HG03135 (cell line): Measurements from ENCODE around the gene ZDHHC11B.
"Not testable (repeated sequence)": the region's sequence is repeated elsewhere in the genome, so short reads cannot be mapped to it uniquely, and the experiment has no call there.

Experiments used
- ATAC-seq: cut with Tn5 transposase; IDR thresholded peaks from one replicate; pipeline ENCODE4 v1.9.1; 2021; ENCODE audit warnings: mild to moderate bottlenecking, moderate library complexity; ENCODE audit not compliant: unreplicated experiment

Gene ZDHHC11B

DNA sequence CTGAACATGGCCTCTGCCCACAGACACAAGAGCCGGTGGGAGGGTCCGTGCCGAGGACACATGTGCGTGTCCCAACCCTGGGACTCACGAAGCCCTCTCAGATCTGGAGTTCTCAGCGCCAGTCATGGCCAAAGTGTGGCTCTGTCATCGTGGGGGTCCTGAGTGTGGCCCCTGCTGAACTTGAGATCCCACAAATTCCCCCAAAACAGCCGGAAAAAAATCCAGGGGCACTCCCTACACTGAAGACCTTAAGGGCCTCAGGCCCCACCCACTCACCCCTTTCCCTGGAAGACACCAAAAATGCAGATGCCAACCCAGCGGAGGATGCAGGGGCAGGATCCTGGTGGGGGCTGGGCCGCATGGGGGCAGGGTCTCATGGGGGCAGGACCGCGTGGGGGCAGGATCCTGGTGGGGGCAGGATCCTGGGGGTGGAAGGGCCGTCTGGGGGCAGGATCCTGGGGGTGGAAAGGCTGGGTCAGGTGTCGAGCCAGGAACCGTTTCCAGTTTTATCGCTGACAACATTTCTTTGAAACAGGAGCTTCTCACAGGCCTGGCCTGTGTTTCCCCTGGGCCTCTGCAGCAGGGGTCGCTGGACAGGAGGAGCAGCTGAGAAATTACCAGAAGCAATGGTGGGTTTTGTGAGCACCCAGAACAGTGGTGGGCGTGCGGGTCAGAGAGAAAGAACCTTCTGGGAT lies 13.3 kb downstream of the ZDHHC11B start:
- not testable (repeated sequence) for ATAC-seq

DNA sequence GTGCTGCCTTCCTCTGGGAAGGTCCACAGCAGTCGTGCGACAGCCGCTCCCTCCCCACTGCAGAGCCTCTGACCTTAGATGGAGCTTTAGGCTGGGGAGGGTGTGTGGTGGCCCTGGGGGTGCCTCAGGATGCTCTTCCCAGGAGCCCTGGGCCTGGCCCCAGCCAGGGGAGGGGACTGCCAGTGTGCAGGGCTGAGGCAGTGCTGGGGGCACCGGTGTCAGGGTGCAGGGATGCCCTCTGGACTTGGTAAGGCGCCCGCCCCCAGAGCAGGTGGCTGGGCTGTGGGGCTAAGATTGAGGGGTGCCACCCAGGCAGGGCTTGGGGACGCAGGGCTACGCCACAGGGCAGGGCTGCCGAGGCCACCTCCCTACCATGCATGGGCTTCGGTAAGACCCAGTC lies 13.9 kb downstream of the ZDHHC11B start:
- not testable (repeated sequence) for ATAC-seq

DNA sequence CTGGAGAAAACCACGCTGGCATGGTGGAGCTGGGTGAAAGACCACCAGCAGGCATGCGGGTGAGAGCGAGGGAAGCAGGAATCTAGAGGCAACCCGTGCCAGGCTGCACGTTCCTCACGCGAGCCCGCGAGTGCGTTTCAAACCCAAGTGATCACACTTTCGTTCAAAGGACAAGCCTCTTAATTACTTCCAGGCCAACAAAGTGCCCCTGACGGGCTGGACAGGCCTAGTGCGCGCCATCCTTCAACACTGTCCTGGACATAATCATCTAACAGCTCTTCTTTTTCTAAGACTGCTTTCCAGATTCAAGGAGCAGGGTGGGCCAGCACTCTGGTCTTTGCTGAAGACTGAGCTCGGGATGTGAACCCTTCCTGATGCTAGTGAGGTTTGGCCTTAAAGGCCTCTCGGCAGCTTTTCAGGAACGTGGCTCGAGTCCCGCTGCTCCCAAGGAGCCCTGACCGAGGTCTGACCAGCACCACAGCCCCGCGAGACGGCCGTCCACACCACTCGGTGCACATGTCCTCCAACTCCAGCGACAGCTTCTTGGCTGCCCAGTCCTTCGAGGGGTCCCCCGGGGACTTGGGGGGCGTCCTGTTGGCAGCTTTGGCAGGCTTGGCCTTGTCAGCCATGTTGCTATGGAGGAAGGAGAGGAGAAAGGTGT lies 14.9 kb downstream of the ZDHHC11B start:
- not testable (repeated sequence) for ATAC-seq

DNA sequence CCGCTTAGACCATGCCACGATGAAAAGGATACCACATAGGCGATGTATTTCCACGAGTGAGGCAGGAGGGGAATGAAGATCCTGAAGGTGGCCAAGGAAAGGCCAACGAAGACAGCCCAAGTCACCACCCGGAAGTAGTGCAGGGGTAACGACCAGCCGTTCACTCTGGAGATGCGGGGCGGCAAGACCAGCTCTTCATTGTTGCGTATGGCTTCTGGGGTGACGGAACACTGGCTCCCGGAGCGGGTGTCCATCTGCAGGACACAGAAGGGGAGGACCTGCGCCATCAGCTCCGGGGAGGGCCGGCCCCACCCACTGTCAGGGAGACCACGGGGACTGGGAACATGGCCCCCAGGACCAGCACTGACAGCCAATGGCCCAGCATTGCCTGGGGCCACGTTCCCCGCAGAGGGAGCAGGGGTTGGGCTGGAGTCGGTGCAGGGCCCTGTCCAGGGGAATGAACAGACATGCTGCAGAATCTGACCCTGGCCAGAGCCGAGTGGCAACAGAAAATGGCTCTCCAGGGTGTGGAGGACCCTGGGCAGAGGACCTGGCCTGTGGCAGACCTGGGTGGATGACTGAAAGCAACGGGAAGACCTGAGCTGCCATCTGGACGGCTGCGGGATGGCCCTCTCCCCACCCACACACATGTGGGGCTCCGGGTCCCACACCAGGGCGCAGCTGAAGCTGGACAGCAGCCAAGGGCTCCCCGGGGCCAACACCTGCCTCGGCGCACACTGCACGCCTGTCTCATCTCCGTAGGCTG lies 17.7 kb downstream of the ZDHHC11B start:
- no peak for ATAC-seq

GRCh38 chr5:765948-766631 lies 18.4 kb downstream of the ZDHHC11B start:
- no peak for ATAC-seq

DNA sequence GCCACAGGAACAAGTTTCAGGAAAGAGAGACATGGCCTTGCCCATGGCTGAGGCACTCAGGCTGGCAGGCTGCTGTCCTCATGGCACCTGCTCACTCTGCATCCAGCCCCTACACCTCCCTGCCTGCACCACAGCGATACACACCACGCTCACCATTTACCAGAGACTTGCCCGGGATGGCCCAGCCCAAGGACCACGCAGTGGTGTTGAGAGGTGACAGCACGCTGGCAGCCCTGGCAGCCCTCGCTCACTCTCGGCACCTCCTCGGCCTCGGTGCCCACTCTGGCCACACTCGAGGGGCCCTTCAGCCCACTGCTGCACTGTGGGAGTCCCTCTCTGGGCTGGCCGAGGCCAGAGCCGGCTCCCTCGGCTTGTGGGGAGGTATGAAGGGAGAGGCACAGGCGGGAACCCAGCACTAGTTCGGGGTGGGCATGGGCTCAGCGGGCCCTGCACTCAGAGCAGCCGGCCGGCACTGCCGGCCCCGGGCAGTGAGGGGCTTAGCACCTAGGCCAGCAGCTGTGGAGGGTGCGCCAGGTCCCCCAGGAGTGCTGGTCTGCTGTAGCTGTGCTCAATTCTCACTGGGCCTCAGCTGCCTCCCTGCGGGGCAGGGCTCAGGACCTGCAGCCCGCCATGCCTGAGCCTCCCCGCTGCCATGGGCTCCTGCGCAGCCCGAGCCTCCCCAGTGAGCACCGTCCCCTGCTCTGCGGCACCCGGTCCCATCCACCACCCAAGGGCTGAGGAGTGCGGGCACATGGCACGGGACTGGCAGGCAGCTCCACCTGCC lies 20.3 kb downstream of the ZDHHC11B start:
- ATAC-seq: no peak

GRCh38 chr5:763397-763796 lies 21.1 kb downstream of the ZDHHC11B start:
- ATAC-seq: no peak

DNA sequence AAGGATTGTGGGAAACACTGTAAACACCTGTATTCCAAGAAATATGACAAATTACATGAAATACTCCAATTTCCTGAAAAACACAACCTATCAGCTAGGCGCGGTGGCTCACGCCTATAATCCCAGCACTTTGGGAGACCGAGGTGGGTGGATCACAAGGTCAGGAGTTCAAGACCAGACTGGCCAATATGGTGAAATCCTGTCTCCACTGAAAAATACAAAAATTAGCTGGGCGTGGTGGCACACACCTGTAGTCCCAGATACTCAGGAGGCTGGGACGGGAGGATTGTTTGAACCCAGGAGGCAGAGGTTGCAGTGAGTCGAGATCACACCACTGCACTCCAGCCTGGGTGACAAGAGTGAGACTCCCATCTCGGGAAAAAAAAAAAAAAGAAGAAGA lies 21.5 kb downstream of the ZDHHC11B start:
- not testable (repeated sequence) for ATAC-seq

GRCh38 chr5:761854-762710 lies 22.4 kb downstream of the ZDHHC11B start:
- ATAC-seq: no peak

DNA sequence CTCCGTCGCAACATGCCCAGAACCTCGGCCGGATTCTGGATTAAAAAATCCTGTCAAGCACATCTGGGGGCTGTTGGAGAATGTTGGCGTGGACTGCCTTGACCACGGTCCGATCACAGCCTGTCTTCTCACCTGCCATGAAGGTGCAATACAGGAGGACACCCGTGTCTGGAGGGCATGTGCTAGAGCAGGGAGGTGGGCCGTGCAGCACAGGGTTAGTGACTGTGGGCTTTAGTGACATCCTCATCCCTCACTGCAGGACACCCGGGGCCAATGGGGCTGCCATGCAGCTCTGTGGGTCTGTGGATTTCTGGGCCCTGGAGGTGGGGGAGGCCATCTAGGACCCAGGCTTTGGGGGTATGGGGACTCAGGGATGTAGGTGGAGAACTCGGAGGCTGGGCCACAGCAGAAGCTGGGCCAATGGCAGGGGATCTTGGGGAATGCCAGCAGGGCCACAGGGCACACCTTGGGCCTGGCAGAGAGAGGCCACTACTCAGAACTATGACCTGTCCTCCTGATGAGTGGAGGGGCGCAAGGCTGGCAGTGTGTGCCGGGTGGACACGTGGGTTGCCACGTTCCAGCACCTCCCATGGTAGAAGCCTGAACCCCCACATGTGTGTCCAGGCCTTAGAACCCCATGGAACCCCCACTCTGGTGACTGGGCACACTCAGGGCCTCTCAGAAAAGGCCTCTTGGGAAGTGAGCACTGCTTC lies 23.3 kb downstream of the ZDHHC11B start:
- no peak for ATAC-seq

GRCh38 chr5:760363-761058 lies 24.0 kb downstream of the ZDHHC11B start:
- ATAC-seq: no peak

- no peak for ATAC-seq
Observed at GRCh38 chr5:759781-760362, 24.7 kb downstream of the ZDHHC11B start.

GRCh38 chr5:759111-759751 lies 25.3 kb downstream of the ZDHHC11B start:
- no peak for ATAC-seq

DNA sequence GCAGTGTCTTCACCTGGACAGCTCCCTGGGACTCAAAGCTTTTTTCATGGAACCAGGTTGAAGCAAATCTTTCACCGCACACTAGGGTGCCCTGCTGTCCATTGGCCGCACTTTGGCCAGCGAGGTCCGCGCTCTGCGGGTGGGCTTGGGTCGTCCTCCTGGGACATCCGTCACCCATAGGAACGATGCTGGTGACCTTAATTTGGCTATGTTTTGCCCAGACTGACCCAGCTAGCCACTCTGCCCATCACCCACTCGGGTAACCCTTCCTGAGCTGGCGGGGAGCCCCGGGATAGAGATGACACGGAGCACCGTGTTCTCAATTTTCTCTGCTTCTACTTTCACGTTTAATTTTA lies 25.9 kb downstream of the ZDHHC11B start:
- no peak for ATAC-seq

GRCh38 chr5:757931-758697 lies 26.4 kb downstream of the ZDHHC11B start:
- no peak for ATAC-seq

GRCh38 chr5:757346-757930 lies 27.1 kb downstream of the ZDHHC11B start:
- ATAC-seq: no peak
